HG03342 (cell line): ENCODE results near the gene LIPC.

ENCODE experiments used
- ATAC-seq: cut with Tn5 transposase; IDR thresholded peaks from one replicate; pipeline ENCODE4 v1.9.1; 2021; ENCODE audit warnings: mild to moderate bottlenecking, moderate library complexity; ENCODE audit not compliant: unreplicated experiment

LIPC gene

DNA sequence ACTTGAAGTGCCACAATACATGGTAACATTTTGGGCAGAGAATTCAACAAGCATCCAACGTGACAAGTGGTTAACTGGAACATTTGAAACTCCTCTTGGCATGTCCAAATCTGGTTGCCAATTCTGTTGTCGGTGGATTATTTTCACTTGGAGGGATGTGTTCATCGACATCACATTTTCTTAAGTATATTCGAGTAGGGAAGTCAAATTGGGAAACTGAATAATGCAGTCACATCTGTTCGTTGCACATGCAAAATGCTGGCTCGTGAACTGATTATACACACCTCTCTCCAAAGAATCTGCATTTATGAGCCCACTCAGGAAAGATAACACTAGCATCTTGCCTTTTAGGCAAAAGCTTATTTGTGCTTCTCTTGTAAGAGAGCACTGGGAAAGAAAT lies 139.7 kb downstream of the LIPC start:
- ATAC-seq, result no peak

DNA sequence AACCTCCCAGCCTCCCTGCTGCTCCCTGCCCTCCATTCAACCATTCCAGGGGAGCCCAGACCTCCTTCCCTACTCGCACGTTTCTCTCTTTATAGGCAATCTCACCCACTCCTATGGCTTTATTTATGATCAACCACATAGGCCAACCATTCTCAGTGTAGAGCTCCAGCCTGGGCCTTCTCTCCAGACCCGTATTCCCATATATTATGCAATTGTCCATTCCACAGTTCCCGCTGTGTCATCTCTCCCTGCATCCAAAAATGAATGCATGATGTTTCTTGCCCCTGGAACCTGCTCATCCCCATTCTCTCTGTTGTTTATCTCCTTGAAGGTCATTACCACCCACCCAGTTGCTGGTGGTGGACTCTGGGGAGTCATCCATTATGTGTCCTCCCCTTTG lies 140.7 kb downstream of the LIPC start:
- ATAC-seq, result no peak

DNA sequence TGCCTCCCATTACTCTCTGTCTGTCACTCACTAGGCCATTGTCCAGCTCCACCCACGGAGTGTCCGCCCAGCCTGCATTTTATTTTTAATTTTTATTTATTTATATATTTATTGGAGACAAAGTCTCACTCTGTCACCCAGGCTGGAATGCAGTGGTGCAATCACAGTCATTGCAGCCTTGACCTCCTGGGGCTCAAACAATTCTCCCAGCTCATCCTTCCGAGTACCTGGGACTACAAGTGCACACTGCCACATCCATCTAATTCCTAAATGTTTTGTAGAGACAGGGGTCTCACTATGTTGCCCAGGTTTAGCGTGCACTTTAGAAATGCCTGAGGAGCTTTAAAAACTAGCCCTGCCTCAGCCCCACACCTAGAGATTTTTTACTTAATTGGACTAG lies 141.5 kb downstream of the LIPC start:
- no peak for ATAC-seq

DNA sequence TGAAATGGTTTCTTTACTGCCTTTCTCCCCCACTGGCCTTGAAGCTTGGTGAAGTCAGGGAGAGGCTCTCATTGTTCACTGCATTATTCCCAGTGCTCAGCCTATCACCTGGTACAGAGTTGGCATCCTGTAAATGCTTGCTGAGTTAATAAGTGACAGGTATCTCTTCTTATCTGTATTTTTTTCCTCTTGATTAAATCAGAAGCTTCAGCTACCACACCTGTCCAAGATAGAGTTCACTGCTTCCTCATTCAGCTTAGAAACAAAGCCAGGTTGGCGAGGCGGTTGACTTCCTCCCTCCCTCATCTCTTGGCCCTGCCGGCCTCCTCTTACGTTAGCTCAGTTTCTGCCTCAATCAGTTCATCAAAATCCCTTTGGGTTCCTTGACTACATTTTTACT lies 142.8 kb downstream of the LIPC start:
- no peak for ATAC-seq

DNA sequence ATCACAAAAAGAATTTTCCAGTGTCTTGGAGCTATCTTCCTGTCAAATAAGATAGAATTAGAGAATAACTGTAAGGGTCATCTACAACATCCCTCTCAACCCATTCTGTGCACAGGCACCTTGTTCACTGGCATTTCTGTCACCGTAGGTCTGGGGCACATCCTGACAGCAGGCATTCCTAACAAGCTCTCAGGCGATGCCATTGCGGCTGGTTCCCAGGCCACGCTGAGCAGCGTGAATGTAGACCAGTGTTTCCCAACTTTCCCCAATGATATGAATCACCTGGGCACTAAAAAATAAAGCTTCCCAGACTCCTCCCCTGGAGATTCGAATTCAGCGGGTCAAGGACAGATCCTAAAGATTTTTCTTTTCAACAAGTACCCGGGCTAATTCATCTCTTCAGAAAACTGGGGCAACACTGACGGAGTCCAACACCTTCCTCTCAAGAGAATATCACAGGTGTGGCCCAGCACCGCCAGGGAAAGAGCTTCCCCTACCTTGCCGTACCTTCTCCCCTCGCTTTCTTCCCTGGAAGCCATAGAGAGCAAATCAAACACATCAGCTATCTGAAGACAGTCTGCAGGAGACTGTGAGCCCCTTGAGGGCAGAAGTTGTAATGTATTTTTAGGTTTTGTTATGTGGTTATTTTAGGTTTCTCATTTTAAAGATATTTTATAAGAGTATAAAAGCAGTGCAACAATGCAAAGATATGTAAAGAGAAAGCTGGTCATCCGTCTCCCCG lies 143.4 kb downstream of the LIPC start:
- no peak for ATAC-seq

DNA sequence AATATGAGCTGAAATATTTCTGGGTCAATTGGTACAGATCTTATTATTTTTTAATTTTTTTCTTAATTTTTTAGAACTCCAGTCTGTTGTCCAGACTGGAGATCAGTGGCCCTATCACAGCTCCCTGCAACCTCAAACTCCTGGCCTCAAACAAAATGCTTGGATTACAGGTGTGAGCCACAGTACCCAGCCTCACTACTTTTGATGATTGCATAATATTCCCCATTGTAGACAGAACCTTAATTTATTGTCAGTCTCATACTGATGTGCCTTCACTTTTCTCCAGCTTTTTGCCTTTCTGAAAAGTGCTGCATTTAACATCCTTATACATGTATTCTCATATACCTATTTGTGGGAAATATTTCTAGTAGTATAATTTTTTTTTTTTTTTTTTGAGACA lies 144.9 kb downstream of the LIPC start:
- ATAC-seq, result no peak

DNA sequence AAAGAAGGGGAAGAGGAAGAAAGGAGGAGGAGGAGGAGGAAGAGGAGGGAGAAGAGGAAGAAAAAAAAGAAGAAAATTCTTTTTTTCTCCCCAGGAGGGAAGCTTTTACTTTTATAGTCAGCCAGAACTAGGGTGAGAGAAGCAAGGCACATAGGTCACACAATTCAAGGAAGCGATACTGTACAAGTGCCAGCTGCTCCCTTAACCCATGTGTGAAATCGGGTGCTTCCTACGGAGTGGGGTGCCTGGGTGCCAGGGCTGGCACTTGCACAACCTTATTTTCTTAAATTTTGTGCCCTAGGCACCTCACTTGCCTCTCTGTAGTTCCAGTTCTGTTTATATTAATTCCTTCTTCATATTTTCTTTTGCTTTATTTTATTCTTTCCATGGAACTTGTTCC lies 150.4 kb downstream of the LIPC start:
- no peak for ATAC-seq

DNA sequence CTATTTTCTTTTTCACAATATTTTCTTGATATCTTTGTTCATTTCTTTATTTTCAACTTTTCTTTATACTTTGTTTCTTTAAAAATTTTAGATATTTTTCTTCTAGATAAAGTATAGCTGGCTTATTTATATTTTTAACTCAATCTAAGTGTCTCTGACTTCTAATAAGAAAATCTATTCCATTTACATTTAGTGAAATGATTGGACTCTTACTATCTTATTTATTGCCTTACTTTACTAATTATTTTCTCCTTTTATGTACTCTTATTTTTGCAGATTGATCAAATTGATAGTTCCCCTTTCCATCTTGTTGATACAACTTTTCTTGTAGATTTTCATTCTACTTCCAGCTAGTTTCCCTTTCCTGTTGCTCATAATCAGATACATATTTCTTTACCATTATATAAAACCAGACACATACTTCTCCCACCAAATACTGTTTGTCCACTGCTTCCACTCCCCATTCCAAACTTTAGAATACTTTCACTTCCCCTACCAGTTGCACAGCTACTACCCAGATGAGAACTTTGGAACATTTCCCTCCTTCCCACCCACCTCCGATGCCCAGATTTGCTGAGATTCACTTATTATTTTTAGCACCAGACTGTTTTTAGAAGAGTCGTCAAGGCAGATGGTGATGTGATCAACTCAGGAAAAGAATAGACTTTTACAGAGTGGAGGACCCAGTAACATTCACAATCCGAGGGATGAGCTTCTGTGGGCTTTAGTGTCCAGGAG lies 151.5 kb downstream of the LIPC start:
- no peak for ATAC-seq

DNA sequence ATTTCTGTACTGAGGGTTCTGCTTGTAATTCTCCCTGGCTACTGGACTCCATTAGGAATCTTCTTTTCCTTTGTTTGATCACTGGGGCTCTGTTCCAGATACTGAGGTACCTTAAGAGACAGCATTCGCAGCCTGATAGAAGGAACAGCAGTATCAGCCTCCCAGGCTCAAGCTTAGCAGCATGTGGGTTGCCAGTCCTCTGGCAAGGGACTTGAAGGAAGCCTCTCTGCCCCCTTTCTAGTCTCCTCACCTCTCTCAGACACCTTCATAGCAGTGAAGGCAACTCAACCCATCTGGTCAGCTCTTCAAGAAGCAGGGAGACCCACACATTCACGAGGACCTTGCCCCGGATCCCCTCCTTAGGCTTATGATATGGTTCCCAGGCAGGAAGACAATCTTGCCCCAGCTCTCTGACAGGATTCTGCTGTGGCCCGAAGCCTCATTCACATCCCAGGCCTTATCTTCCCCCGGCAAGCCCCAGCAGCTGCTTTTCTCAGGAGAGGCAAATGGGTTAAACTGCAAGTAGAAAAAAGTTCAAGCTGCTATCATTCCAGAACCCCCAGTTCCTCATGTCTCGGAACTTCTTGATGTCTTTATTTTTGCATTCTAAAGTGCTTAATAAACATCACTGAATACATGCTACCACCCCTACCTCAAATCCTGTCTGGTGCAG lies 153.1 kb downstream of the LIPC start:
- ATAC-seq, result no peak

DNA sequence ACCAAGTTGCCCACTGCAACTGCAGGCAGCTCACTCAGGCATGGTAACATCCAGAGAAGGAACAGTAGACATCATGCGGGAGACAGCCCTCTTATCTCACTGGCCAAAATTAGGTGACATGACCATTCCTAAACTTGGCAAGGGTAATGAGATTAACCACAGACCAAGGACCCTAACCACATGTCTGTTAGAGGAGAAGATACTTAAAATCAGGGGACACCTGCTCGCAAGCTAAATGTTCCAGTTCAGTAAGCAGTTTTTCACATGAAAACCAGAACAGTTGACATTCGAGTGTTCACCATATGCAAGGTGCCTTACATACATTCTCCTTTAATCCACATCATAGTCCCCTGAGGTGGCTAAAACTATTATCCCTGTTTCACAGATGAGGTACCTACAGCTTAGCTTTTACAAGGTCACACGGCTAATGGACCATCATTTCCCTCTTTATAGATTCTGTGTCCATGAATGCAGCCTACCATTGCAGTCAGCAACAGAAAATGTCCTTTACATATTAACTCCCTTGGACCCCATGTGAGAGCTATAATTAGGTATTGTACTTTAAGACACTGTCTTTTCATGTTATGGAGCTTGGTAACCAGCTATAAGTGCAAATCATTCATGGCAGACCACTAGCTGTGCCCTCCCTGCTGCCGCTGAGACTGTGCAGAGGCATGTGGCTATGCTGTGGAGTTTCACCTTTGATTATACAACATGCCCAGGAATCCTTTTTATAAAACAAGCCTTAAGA lies 154.1 kb downstream of the LIPC start:
- ATAC-seq, result no peak

DNA sequence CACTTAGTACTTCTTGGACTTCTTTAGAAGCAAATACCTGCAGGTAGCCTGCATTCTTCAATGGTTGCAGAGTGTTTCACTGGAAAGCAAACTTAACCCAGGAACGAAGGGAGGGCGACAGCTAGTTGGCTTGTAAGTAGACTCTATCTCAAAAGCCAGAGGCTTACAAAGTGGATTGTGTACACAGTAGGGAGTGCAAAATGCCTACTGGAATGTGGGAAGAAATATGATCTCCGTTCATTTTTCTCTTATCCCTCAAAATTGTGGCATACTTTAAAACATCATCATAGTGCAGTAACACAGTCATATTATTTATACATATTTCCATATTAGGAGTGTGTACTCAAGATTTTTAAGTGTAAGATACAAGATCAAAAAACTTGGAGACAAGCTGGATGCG lies 155.7 kb downstream of the LIPC start:
- ATAC-seq, result no peak

DNA sequence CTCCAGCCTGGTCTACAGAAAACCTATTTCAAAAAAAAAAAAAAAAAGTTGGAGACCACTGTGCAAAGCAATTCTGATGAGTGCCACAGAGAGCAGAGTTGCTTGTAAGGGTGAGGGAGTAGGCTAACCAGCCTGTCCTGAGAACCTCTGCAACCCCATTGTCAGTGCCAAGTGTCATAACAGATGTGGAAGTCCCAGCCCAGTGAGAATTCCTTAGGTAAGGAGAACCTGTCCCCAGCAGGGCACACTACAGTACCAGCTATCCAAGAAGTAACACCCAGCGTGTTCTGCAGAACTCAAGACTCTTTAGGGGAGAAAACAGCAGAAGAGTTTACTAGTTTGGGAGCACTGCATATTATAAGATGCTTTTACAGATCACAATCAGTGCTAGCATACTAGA lies 156.3 kb downstream of the LIPC start:
- no peak for ATAC-seq

DNA sequence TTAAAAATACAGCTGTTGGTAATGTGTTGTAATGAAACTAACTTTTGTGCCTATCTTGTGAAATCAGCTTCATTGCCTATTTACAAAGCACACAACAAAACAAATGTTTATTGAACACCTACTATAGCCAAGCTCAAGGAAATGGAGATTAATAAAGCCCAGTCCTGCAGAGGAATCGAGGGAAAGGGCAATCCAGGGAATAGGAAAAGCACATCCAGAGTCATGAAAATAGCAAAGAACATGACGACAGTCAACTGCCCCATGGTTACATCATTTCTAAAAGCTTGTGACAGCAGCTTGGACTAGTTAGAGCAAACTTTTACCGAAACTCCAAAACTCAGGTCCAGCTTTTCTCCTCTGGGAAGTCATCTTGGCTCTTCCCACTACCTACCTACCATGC lies 157.3 kb downstream of the LIPC start:
- ATAC-seq, result no peak

DNA sequence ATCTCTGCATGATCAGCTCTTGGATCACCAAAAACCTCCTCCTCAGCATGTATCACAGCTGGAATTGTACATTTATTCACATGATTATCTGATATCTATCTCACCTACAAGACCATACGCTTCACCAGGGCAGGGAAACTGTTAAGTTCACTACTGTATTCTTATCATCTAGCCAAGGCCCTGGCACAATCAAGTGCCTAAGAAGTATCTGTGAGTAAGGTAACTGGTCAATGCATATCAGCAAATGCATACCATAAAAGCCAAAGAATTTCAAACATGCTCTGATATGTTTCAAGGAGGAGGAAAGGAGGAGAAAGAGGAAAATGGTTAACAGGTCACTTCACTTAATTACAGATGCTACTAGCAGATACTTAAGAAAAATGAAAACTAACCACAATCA lies 158.4 kb downstream of the LIPC start:
- no peak for ATAC-seq

DNA sequence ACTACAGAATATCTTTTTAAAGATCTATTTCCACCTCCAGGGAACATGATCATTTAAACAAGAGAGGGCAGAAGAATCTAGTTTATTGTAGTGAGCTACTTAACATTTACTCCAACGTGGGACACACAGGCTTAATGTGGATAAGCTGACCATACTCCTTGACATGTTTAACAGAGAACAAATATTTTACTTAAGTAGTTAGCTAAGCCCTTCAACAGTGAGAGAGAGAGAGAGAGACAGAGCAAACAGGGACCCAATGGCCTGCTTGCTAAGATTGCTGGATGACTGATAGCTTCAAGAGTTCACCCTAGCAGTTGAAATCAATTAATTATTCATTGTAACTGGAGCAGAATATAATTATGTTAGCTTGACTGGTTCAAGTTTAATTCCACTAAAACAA lies 159.1 kb downstream of the LIPC start:
- no peak for ATAC-seq

DNA sequence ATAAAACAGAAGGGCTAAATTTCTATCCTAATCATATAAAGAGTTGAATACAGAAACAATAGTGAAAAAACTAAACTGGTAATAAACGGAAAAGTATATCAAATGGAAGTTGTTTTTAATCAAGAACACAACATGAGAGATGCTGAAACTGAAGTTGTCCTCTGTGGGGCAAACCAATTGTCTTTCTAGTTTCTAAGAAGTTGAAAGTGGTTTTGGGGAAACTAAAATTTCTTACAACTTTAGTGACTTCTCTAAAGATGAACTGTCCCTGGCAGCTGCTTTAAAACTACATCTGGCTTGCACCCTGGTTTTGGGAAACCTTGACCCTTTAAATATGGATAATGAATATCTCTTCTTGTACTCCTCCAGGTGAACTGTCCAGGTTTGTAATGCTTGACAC lies 162.1 kb downstream of the LIPC start:
- ATAC-seq, result no peak

DNA sequence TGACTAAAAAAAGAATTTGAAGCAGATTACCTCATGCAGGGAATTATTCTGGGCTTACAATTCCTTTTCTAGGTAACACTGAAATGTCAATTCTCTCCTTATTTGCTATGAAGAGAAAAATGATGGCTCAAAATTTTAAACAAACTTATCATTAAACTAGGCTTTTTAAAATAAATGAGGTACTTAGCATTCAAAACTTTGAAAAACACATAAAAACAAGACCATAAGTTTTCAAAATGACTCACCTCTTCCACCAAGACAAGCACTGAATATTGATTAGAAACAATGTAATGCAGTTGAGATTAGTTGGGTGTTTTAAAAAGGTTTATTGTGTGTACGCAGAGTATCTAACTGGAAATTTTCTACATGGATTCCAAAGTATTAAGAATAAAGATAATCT lies 163.1 kb downstream of the LIPC start:
- ATAC-seq, result no peak

DNA sequence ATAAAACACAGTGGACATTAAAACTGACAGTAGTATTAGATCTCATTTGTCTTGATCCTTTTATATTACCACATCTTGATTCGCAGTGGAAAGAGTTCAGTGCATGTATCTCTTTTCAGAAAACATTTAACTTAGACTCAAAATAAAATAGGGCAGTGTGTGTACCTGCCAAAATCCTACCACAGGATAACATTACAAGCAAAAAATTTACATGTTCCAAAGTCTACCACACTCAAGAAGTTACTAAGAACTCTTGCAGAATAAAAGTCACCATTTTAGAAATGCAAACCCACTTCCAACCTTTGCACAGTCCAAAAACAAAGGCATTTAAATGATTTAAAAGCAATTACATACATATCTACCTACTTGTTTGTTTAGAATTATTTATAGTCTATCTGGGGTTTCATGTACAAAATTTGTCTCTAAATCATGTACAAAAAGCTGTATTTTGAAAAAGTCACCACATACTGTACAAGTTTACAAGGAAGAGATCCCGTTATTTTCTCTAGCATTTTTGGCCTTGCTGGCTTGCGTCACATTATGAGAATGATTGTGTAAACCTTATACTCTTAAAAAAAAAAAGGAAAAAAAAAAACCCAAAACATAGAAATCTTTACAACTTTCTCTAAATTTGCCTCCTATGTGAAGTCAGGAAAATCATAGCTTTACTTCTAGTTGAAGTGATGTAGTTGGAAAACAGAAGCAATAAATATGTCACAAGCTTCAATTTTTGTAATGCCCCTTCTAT lies 163.9 kb downstream of the LIPC start:
- ATAC-seq, result no peak

DNA sequence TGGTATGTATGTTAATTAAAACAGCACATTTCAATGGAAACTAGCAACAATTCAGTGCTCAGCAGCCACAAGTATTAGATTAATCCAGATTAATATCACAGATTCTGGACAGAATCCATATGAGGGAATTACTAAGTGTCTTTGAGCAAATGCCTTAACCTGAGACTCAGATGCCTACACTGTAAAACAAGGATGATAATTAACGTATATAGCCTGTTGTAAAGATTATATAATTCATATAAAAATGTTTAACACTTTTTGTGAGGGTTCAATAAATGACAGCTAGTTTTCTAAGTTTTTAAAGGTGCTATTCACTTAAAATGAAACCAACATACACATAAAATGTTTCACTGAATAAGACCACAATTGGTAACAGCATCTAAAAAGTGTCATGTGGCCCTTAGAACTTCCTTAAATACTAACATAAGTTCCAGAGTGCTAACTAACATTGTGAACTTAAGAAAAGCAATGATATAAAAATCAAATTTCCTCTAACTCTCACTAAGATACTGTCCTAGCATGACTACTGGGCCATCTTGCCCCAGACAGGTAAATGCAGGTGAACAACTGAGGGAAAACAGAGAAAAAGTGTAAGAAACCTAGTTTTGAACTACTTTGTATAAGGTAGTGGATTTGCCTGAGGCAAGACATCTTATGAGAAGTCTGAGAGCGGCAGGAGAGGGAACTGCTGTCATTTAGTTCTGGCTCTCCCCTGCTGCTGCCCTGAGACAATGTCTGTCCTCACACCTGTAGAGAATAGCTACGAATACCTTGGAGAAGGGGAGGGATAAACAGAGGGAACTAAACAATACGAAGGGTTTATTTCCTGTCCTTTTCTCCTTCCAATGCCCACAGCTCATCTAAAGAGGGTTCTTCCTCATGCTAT lies 166.4 kb downstream of the LIPC start:
- ATAC-seq, result no peak

DNA sequence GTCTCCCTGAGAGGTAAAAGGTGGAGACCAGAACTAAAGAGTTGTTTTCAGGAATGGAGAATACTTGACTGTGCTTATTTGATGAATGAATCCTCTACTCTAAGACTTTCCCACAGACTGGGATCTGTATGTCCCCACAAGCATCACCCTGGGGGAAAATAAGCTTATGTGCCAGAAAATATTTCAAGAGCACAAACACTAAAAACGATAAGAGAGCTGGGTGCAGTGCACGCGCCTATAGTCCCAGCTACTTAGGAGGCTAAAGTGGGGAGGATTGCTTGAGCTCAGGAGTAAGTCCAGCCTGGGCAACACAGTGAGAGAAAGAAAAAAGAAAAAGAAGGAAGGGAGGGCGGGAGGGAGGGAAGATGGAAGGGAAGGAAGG lies 167.0 kb downstream of the LIPC start:
- no peak for ATAC-seq
